ENCODE measurements around the gene SELENON. TPM values are rescaled to one million over a fixed set of nuclear protein-coding genes. Genes with fewer than 3 reads are reported as not detected.
"Not testable (repeated sequence)": the region's sequence is repeated elsewhere in the genome, so short reads cannot be mapped to it uniquely, and the experiment has no call there.

SELENON gene
- total RNA-seq, 1 donor from 2014 or later: 10.2 TPM

- intact Hi-C loops (cut with micrococcal nuclease): loop anchor here (2.0 to 5.0 kb wide), 5 partner anchors 73 to 1074 kb away; partner anchors contain the start of genes CLIC4, RSRP1 and TMEM50A
These were observed 21.7 kb downstream of the SELENON start for GRCh38 chr1:25821630-25822091.

DNA sequence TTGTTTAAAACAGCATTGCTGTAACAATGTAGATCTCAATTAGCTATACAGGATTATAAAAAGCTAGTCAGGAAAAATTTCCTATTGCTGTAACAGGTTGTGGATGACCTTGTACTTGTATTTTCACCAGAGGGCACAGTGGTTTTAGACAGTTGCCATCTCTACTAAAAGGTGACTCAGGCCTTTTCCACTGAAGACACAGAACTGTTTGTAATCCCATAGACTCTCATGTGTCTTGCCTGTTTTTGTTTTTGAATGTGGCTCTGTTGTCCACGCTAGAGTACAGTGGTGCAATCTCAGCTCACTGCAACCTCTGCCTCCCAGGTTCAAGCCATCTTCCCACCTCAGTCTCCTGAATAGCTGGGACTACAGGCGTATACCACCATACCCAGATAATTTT is 25.6 kb downstream of the SELENON start:
- intact Hi-C loops (cut with micrococcal nuclease): no loop called here

- intact Hi-C loops (cut with micrococcal nuclease): no loop called here
These were observed 26.6 kb downstream of the SELENON start for GRCh38 chr1:25826571-25826970.

DNA sequence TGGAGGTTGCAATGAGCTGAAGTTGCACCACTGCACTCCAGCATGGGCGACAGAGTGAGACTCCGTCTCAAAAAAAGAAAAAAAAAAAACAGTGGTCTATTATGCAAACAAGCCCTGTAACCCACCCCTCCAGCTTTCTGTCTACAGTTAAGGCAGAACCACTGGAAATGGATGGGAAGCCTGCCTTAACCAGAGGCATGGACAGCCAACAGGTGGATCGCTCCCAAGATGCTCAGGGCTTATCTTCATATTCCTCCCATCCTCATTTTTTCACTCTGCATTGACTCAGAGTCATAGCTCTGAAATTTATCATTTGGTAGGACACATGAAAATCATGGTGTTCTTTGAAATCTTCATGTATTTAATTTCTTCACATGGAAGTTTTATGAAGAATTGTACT is 28.5 kb downstream of the SELENON start:
- intact Hi-C loops (cut with micrococcal nuclease): no loop called here

GRCh38 chr1:25829046-25829445 is 29.1 kb downstream of the SELENON start:
- intact Hi-C loops (cut with micrococcal nuclease): no loop called here

GRCh38 chr1:25831569-25832196 is 31.7 kb downstream of the SELENON start:
- intact Hi-C loops (cut with micrococcal nuclease): no loop called here

DNA sequence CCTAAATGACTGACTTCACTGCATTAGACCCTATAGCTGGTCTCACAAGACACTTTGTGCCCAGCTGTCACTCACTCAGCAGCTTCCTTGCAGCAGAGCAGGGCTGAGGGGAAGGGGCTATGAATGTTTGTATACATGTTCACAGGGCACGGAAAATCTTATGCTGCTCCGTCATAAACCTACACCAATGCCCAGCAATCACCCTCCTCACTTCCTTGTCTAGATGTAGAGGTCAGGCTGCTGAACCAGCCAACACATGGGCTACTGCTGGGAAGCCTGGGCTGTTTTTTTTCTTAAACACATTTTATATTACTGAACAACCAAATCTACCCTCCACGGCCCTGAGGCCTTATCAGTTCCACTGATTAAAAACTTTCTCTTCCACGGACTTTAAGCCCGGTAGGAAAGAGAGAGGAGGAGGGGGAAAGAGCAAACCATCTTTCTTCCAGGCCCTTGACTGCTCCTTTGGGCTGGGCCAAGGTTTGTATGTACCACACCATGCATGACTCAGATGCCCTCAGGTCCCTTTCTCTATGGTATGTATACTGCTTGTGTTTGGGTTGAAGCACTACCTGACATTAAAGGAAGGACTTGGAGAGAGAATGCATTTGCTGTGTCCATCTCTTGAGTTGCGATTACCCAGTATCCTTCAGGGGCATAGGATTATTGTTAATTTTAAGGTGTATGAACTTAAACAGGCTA is 32.5 kb downstream of the SELENON start:
- intact Hi-C loops (cut with micrococcal nuclease): no loop called here

DNA sequence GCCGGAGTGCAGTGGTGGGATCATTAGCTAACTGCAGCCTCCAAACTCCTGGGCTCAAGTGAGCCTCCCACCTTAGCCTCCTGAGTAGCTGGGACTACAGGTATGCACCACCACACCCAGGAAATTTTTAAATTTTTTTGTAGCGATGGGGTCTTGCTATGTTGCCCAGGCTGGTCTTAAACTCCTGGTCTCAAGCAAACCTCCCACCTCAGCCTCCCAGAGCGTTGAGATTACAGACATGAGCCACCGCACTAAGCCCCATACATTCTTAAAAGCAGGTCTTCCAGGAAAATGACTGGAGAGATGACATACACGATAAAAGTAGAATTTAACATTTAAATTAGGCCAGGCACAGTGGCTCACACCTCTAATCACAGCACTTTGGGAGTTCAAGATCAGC is 33.2 kb downstream of the SELENON start:
- intact Hi-C loops (cut with micrococcal nuclease): no loop called here

DNA sequence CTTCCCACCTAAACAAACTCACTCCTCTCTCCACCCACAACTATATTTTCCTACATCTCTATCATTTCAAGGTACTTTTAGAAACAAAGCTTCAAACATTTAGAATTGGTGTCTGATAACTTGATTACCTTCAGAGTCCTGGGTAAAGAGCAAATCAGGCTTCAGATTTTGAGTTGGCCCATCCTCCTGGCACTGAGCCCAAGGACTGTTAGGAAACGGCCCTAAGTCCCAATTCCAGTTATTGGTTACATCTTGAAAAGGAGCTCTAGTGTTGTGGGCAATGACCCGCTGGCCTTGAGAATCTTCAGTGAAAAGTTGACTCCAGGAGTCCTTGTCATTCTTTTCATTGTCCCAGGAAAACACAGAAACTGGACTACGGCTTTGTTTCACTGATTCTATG is 34.9 kb downstream of the SELENON start:
- intact Hi-C loops (cut with micrococcal nuclease): no loop called here

DNA sequence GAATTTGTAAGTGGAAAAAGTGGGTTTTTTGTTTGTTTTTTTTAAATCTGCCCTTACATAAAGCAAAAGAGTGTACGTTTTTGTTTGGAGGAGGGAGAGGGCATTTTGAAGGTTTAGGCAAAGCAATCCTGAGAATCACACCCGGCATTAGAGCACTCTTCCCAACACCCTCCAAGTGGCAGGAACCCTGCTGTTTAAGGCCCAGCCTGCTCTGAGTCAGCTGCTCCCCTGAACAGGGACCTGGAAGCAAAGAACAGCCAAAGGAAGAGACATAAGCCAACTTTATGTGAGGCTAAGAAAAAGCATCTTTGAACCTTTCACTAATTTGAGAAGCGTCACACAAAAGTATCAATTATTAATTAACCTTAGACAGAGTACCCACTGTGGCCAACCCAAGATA is 36.7 kb downstream of the SELENON start:
- intact Hi-C loops (cut with micrococcal nuclease): loop anchor here (1.0 kb wide), 1 partner anchor 162 kb away; the partner anchor contains the start of gene PAFAH2

DNA sequence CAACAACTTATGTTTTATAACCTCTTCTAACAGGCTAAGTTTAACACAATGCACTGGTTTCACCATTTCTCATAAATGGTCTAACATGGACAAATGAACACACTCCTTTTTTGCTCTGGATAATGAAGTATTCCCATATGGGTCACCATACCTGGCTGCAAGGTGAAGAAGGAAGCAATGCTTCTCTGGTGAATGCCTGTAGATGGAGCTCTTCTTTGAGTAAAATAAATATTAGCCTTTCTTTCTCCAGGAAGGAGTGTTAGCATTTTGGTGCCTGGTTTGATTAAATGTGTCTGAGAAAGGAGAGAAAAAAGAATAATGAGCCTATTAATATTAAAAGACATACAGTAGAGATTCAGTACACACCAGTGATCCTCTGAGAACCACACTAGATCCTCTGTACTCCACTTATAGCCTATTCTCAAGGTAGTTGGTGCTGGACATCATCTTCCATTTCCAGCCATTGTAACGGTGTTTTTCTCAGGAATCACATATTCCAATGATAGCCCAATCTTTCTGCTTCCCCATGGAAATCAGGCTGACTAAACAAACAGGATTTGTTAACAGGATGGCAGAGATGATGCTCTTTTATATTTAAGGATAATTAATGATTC is 37.4 kb downstream of the SELENON start:
- intact Hi-C loops (cut with micrococcal nuclease): loop anchor here (1.0 kb wide), 1 partner anchor 161 kb away; the partner anchor contains the start of gene PAFAH2

- intact Hi-C loops (cut with micrococcal nuclease): not testable (repeated sequence)
These were observed 39.8 kb downstream of the SELENON start for GRCh38 chr1:25839808-25840207.

- intact Hi-C loops (cut with micrococcal nuclease): no loop called here
These were observed 43.5 kb downstream of the SELENON start for GRCh38 chr1:25843483-25843882.

GRCh38 chr1:25844536-25845337 is 44.7 kb downstream of the SELENON start:
- intact Hi-C loops (cut with micrococcal nuclease): no loop called here

DNA sequence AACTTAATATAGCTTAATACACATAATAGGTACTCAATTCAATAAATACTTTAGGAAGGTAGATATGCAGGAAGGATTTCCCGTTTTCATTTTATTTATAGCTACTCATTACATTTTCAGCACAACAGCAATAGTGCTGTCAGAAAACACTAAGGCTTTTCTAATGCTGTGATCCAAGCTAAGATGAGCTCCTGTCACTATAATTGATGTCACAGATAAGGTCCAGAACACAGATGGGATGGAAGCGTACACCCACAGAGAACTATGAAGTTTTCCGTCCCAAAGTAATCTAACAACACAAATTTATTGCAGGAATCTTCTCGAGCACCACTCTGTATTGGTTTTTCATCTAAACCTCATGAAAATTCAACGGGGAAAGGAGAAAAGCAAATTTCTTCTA is 45.7 kb downstream of the SELENON start:
- intact Hi-C loops (cut with micrococcal nuclease): no loop called here

GRCh38 chr1:25847929-25848328 is 47.9 kb downstream of the SELENON start:
- intact Hi-C loops (cut with micrococcal nuclease): no loop called here

GRCh38 chr1:25848531-25848930 is 48.5 kb downstream of the SELENON start:
- intact Hi-C loops (cut with micrococcal nuclease): no loop called here

- intact Hi-C loops (cut with micrococcal nuclease): no loop called here
These were observed 54.6 kb downstream of the SELENON start for GRCh38 chr1:25854554-25854953.

GRCh38 chr1:25856856-25857255 is 56.9 kb downstream of the SELENON start:
- intact Hi-C loops (cut with micrococcal nuclease): no loop called here

GRCh38 chr1:25858494-25858893 is 58.5 kb downstream of the SELENON start:
- intact Hi-C loops (cut with micrococcal nuclease): loop anchor here (2.0 kb wide), 1 partner anchor 36 kb away; no protein-coding TSS in a partner anchor

All from T-helper 1 cell treated with Interleukin-12 subunit alpha and Interleukin-12 subunit beta and Interleukin-4 antibody, amounts not matched to agents 30 ng/mL and 1 ng/mL, for 36 hours (primary cell).